HG02981 (cell line): Measurements from ENCODE around the gene WDFY3.
"Not testable (repeated sequence)": the region's sequence is repeated elsewhere in the genome, so short reads cannot be mapped to it uniquely, and the experiment has no call there.

Experiments used
- ATAC-seq: cut with Tn5 transposase; IDR thresholded peaks from one replicate; pipeline ENCODE4 v1.9.1; 2021; ENCODE audit warnings: mild to moderate bottlenecking, moderate library complexity; ENCODE audit not compliant: unreplicated experiment

The WDFY3 gene

GRCh38 chr4:84727491-84727890 lies 239.0 kb downstream of the WDFY3 start:
- no peak for ATAC-seq

- no peak for ATAC-seq
These were observed 240.1 kb downstream of the WDFY3 start for GRCh38 chr4:84726356-84726755.

GRCh38 chr4:84722720-84723119 lies 243.8 kb downstream of the WDFY3 start:
- ATAC-seq = no peak

- ATAC-seq = no peak
These were observed 247.4 kb downstream of the WDFY3 start for GRCh38 chr4:84719115-84719514.

GRCh38 chr4:84718699-84719098 lies 247.8 kb downstream of the WDFY3 start:
- ATAC-seq = no peak

- ATAC-seq = no peak
These were observed 255.9 kb downstream of the WDFY3 start for GRCh38 chr4:84710548-84710947.

DNA sequence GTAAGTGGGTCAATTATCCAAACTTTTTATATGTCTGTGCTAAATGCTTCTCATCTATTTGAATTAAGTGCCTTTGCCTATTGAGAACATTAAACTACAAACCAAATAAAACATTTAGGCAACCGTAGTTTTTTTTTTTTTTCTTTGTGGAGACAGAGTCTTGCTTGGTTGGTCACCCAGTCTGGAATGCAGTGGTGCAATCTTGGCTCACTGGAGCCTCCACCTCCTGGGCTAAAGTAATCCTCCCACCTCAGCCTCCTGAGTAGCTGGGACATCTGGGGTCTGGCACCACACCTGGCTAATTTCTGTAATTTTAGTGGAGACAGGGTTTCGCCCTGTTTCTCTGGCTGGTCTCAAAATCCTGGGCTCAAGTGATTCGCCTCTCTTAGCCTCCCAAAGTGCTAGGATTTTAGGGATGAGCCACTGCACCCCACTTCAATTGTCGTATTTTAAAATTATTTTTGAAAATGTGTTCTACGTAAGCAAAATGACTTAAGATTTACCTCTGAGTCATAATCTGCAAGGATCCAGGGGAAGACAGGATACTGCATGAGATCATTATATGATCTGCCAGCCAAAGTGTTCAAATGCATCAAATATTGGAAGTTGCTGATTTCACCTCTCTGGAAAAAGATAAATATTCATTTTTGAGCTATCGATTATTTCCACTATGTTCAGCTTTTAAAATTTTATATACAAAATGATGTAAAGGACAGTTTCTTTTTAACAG lies 257.9 kb downstream of the WDFY3 start:
- no peak for ATAC-seq

GRCh38 chr4:84706286-84706685 lies 260.2 kb downstream of the WDFY3 start:
- ATAC-seq = no peak

GRCh38 chr4:84699001-84699671 lies 267.4 kb downstream of the WDFY3 start:
- no peak for ATAC-seq

DNA sequence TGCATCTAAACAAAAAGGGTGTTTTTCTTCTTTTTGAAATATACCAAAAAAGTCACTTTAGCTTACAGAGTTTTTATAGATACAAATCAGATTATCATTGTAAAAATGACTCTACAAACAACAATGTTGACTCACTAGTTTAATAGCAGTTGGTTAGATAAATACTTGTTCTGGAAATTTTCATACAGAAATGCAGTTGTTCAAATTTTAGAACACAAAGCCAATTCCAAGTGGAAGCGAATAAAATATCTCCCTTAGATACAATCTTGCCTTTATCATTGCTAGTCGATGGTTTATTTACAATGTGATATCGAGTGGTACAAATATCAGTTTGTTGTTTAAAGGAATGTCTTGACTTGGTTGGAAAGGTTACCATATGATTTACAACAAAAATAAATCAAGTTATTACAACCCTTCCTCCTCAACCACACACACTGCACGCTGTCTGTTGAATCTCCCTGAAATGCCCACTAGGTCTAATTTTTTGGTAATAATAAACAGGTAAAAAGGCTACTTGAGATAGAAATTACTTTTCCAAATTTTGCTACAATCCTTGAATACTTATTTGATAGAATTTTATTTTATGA lies 268.8 kb downstream of the WDFY3 start:
- no peak for ATAC-seq

DNA sequence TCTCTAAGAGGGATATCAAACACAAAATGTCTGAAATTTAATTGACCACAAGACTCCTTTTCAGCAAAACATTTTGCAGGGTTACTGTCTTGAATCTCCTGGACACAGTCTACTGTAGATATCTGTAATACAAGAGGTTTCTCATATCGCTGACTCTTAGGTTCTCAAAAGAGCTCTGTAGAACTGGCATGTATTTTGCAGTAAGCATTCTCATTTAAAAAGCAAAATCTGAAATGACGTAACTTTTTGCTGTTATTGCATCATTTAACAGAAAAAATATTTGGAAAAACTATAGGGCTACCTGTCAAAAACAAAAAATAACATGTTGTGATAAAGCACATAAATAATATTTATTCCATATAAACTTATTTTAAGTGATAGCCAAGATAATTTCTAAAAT lies 269.3 kb downstream of the WDFY3 start:
- ATAC-seq = no peak

DNA sequence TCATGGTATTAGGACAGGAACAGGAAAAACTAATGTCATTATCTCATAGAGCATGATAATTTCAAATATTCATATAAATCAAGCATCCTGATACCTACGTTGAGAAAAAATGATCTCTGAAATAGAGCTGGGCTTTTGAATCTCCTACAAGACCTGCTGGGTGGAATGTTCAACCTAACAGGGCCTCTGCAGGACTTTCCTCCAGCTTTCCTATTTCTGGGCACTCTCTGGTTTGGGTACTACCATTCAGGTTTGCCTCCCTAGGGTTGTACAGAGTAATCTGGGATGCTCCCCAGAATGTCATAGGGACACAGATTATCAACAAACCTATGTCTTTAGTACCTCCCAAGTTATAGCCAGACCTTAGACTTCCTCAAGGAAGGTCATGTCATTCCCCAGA lies 274.7 kb downstream of the WDFY3 start:
- ATAC-seq = no peak

GRCh38 chr4:84691170-84691691 lies 275.3 kb downstream of the WDFY3 start:
- no peak for ATAC-seq

GRCh38 chr4:84690481-84690880 lies 276.0 kb downstream of the WDFY3 start:
- no peak for ATAC-seq

DNA sequence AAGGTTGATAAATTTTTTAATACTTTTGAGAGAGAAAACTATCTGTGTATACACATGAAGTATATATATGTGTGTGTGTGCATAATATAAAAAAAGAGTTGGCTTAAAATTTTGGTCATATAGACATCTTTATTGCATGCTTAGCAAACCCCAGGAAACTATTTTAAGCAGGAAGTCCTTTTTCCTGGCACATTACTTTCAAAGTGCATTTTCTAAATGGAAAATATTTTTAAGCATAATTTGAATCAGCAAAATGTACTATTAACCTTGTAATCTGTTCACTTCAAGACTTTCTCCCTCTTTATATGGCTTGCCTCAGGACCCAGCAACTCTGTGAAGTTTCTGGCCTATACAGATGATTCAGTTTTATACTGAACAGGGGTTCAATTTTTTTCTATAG lies 277.3 kb downstream of the WDFY3 start:
- no peak for ATAC-seq

DNA sequence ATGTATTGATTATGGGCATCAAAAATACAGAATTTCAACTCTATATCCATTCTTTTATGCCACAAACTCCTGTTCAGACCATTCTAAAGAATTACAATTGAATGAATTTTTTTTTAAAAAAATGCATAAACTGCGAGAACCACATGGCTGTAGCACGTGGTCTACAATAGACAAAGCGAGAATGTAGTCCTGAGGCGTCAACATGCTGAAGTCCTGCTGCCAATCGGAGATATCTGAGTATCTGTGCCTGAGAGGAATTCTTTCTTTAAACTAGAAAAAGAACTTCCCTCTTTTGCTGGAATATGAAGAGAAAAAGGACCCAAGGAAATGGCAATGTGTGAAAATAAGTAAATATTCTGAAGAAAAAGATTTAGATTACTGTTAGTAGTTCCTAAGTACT lies 277.9 kb downstream of the WDFY3 start:
- ATAC-seq = no peak

GRCh38 chr4:84685105-84685504 lies 281.4 kb downstream of the WDFY3 start:
- no peak for ATAC-seq

DNA sequence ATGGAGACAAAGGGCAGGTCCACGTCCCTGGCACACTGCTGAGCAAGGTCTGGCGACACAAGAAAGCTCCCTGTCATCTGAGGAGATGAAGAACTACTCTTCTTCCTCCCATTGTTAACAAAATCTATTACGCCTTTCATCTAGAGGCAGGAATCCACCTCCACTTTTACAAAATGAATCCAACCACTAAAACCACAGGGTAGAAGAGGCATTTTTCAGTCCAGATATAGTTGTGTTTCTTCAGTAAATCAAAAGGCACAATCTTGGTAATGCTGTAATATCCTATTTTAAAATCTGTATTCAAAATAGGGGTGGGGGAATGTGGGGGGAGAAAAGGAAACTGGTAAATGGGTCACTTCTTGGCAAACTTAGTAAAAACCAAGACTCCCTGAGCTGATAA lies 282.1 kb downstream of the WDFY3 start:
- no peak for ATAC-seq

- ATAC-seq = no peak
These were observed 283.2 kb downstream of the WDFY3 start for GRCh38 chr4:84683064-84683850.

- ATAC-seq = not testable (repeated sequence)
These were observed 283.8 kb downstream of the WDFY3 start for GRCh38 chr4:84682661-84683060.
